CD4-positive, alpha-beta T cell treated with Interferon alpha-2 for 1 hour (primary cell): ENCODE results near the gene SLC16A12.

Experiments used
- DNase-seq, 2 donors: peaks; one replicate each; pipeline ENCODE4 v3.0.0-alpha.2; 2020 to 2022

Gene SLC16A12

DNA sequence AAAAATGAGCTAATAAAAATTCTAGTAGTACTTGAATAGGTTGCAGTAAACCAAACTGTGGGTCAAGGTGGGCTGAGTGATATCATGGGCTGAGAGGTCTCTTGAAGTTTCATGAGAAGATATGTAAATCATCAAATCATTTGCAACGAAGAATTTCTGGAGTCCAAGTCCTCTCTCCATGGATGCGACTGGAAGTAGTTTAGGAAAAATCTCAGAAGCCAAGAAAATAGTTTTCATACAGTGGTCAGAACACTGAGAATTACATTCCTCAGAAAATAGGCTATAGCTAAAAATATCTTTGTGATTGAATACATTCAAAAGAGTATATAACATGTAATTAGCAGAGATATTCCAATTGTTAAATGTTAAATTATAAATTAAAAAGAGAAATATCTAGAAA is 146.6 kb downstream of the SLC16A12 start:
- no peak for DNase-seq

DNA sequence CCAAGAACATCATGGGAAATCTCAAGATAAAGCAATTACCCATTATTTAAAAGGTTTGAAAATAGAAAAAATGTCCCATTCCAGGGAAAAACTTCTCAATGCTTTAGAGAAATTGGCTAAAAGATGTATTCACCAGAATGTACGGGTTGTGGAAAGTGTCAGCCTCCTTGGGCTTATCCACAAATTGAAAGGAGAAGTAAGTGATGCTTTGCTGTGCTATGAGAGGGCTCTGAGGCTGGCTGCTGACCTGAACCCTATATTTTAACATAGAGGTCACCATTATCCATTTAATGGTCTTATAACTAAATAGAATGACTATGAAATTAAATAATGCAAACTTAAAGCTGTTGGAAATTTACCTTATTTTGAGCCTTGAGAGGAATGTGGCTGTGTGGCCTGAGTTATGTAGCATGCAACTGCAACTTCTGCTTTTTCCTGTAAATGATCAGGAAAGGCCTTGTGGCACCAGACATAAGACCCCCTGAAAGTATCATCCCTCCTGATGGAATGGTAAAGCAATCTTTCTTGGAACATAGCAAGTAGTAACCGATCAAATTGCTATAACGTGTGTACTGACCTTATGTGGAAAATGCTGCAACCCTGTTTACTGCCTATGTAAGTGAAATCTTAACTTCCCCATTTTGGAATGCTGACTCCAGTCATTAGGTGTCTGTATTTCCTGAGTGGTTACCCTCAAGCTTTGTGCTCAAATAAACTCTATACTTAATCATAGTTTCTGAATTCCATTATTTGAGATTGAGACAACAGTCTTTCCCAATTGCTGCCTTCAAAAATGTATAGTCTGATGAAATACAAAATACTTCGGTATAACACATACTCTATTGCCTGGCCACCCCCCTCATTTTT is 150.7 kb downstream of the SLC16A12 start:
- no peak for DNase-seq

DNA sequence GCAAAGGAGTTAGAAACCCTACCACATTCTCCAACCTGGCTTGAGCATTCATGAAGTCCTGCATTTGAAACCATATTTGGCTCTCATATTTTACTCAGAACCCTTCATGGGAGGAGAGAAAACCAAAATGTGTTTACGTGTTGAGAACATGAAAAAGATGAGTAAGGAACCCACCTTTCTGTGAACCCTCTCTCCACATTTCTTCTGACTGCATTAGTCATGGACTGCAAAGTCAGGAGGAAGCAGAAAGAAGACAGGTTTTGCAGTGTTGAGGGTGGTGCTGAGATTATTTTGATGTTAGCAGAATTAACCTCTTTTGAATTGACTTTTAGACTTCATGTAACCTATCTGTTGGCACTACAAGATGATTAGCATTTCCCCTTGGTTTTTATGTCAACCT is 152.6 kb downstream of the SLC16A12 start:
- no peak for DNase-seq
